ENCODE data around the gene MMD2.
"Not testable (repeated sequence)": the region's sequence is repeated elsewhere in the genome, so short reads cannot be mapped to it uniquely, and the experiment has no call there.

MMD2 gene

DNA sequence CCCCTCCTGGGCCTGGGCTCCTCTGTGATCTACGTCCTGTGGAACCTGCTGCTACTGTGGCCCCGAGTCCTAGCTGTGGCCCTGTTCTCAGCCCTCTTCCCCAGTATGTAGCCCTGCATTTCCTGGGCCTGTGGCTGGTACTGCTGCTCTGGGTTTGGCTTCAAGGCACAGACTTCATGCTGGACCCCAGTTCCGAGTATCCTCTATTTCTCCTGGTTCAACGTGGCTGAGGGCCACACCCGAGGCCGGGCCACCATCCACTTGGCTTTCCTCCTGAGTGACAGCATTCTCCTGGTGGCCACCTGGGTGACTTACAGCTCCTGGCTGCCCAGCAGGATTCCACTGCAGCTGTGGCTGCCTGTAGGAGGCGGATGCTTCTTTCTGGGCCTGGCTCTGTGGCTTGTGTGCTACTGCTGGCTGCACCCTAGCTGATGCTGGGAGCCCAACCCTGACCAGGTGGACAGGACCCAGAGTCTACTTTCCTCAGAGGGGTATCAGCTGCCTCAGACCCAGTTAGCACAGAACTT is 37.8 kb upstream of the MMD2 start:
- TF ChIP-seq, protein P1, sequence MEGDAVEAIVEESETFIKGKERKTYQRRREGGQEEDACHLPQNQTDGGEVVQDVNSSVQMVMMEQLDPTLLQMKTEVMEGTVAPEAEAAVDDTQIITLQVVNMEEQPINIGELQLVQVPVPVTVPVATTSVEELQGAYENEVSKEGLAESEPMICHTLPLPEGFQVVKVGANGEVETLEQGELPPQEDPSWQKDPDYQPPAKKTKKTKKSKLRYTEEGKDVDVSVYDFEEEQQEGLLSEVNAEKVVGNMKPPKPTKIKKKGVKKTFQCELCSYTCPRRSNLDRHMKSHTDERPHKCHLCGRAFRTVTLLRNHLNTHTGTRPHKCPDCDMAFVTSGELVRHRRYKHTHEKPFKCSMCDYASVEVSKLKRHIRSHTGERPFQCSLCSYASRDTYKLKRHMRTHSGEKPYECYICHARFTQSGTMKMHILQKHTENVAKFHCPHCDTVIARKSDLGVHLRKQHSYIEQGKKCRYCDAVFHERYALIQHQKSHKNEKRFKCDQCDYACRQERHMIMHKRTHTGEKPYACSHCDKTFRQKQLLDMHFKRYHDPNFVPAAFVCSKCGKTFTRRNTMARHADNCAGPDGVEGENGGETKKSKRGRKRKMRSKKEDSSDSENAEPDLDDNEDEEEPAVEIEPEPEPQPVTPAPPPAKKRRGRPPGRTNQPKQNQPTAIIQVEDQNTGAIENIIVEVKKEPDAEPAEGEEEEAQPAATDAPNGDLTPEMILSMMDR (conservative IDR thresholded peaks at IDR 0.05; ENCODE audit: low read depth, low read length): peak; percentile 7
- DNase-seq (ENCODE audit: low read depth): no peak
- H3K4me3 ChIP-seq (ENCODE audit: low read length): no peak overlapping the region

DNA sequence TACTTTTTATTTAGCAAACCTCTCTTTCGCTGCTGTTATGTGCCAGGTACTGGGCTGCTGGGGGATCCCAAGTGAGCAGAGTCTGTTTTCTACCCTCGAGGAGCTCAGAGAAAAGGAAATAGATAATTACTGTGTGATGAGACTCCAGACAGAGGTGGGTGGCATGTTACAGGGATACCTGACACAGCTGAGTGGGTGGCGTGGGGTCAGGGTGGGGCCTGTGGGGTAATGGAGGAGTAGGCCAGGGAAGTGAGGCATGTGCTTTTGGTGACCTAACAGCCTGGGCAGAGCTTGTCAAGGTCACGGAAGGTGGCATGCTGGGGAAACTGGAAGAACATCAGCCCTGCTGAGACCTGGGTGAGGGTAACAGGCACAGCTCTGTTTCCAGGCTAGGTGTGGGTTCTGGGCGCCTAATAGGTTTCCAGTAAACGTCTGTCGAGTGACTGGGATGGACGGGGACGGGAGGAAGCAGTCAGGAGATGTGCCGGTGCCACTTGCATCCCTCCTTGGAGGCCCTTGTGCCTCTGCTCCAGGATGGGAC is 36.5 kb upstream of the MMD2 start:
- TF ChIP-seq, protein P1 (conservative IDR thresholded peaks at IDR 0.05; ENCODE audit: low read depth, low read length): no peak
- no peak overlapping the region for H3K4me3 ChIP-seq (ENCODE audit: low read length)
- no peak for DNase-seq (ENCODE audit: low read depth)

GRCh38 chr7:4993471-4993870 is 34.5 kb upstream of the MMD2 start:
- TF ChIP-seq, protein P1 (conservative IDR thresholded peaks at IDR 0.05; ENCODE audit: low read depth, low read length): no peak
- DNase-seq (ENCODE audit: low read depth): no peak

DNA sequence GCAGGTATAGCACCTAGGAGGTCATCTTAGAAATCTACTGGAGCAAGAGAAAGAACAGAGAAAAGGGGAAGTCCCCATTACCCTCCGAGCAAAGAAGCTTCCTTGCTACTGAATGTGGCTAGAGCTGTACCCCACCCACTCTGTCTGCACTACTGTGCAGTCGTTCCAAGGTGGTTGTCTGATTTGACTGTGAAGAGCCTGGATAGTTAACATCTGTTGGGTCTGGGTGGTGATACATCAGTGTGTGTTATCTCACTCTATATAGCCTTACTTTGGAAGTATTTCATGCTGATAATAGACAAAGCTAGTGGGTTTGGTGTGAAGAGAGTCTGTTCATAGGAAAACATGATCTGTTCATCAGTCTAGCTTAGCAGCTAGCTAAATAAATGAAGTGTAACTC is 23.8 kb upstream of the MMD2 start:
- not testable (repeated sequence) for H3K4me3 ChIP-seq (ENCODE audit: low read length); DNase-seq (ENCODE audit: low read depth)

More at GRCh38 chr7:4993471-4993870, 34.5 kb upstream of the MMD2 start:
- H3K4me3 ChIP-seq (ENCODE audit: low read length): no peak overlapping the region

DNA sequence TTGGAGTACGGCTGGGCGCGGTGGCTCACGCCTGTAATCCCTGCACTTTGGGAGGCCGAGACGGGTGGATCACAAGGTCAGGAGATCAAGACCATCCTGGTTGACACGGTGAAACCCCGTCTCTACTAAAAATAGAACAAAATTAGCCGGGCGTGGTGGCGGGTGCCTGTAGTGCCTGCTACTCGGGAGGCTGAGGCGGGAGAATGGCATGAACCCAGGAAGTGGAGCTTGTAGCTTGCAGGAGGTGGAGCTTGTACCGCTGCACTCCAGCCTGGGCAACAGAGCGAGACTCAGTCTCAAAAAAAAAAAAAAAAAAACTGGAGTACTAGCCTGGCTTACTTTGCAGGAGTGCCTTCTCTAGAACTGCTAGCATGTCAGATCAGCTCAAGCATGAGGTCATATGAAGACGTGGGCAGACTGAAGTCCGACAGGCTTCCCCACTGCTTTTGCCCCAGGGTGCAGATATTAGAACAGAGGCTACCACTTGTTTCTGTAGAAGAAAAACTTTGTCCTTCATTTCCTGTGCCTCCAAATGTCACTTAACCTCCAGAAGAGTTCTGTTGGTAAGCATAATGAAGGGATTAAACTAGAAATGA is 22.4 kb upstream of the MMD2 start:
- not testable (repeated sequence) for H3K4me3 ChIP-seq (ENCODE audit: low read length); DNase-seq (ENCODE audit: low read depth)

DNA sequence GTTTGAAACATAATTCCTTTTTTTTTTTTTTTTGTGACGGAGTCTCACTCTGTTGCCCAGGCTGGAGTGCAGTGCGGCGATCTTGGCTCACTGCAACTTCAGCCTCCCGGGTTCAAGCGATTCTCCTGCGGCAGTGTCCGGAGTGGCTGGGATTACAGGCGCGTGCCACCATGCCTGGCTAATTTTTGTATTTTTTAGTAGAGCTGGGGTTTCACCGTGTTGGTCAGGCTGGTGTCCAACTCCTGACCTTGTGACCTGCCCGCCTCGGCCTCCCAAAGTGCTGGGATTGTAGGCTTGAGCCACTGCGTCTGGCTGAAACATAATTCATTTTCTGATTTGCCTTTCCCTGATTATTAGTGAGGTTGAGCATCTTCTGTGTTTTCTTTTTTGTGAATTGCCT is 16.6 kb upstream of the MMD2 start:
- not testable (repeated sequence) for H3K4me3 ChIP-seq (ENCODE audit: low read length); DNase-seq (ENCODE audit: low read depth)

DNA sequence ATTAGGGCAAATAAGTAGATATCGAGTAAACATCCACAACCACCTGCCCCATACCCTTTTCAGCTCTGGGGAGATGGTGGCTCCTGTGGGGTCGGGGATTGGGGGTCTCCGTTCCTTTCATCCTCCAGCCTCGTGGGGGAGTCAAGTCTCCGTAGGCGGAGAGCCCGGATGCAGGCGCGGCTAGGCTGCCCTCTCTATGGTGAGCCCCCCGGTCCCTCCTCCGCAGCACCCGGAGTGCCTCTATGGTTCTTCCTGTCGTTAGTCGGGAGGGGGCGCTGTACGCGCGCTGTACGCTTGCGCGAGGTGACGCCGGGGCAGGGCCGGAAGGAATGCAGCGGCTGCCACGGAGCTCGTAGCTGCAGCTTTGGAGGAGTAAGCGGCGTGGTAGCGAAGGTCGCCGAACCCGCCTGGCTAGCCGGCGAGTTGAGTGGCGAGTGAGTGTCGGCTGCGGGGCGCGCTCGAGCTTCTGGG is 14.8 kb upstream of the MMD2 start:
- TF ChIP-seq, protein P1 (conservative IDR thresholded peaks at IDR 0.05; ENCODE audit: low read depth, low read length): peak; percentile 83
- DNase-seq (ENCODE audit: low read depth): peak; percentile 59
- peak overlapping the region; percentile 74 for H3K4me3 ChIP-seq (ENCODE audit: low read length)

DNA sequence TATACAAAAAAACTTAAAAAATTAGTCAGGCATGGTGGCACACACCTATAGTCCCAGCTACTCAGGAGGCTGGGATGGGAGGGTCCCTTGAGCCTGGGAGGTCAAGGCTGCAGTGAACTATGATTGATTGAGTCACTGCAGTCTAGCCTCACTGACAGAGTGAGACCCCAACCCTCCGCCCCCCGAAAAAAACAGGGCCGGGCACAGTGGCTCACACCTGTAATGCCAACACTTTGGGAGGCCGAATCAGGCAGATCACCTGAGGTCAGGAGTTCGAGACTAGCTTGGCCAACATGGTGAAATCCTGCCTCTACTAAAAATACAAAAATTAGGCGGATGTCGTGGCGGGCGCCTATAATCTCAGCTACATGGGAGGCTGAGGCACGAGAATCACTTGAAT is 13.5 kb upstream of the MMD2 start:
- not testable (repeated sequence) for H3K4me3 ChIP-seq (ENCODE audit: low read length); DNase-seq (ENCODE audit: low read depth)

GRCh38 chr7:4965295-4966022 is 6.5 kb upstream of the MMD2 start:
- no peak for DNase-seq (ENCODE audit: low read depth)
- no peak overlapping the region for H3K4me3 ChIP-seq (ENCODE audit: low read length)
- TF ChIP-seq, protein P1 (conservative IDR thresholded peaks at IDR 0.05; ENCODE audit: low read depth, low read length): no peak

Data from retinal pigment epithelial cell (primary cell).